Peyer's patch (tissue), 4 donors: ENCODE data around the gene SHISA9.

Source experiments
- POLR2A ChIP-seq, 2 donors: fragments of 450-650 bp; IDR thresholded peaks; one replicate each; pipeline ENCODE4 v1.5.1; 2017; ENCODE audit warnings: antibody characterized with exemption in 2 of 2, mild to moderate bottlenecking in 2 of 2, moderate library complexity in 2 of 2
- TF ChIP-seq, protein P1 (sequence below), 6 experiments: fragments of 450-650 bp in 4 of 6; fragments of 200-600 bp in 2 of 6; sonication (generic) in 1 of 6; IDR thresholded peaks; one replicate each; pipeline ENCODE4 v1.5.1; 2017 to 2019; ENCODE audit warnings: antibody characterized with exemption in 6 of 6, mild to moderate bottlenecking in 3 of 6, moderate library complexity in 1 of 6

- TF ChIP-seq, protein P1, sequence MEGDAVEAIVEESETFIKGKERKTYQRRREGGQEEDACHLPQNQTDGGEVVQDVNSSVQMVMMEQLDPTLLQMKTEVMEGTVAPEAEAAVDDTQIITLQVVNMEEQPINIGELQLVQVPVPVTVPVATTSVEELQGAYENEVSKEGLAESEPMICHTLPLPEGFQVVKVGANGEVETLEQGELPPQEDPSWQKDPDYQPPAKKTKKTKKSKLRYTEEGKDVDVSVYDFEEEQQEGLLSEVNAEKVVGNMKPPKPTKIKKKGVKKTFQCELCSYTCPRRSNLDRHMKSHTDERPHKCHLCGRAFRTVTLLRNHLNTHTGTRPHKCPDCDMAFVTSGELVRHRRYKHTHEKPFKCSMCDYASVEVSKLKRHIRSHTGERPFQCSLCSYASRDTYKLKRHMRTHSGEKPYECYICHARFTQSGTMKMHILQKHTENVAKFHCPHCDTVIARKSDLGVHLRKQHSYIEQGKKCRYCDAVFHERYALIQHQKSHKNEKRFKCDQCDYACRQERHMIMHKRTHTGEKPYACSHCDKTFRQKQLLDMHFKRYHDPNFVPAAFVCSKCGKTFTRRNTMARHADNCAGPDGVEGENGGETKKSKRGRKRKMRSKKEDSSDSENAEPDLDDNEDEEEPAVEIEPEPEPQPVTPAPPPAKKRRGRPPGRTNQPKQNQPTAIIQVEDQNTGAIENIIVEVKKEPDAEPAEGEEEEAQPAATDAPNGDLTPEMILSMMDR (IDR thresholded peaks at IDR 0.05): no peak
- no peak for TF ChIP-seq POLR2A (IDR thresholded peaks at IDR 0.05)
Measured at GRCh38 chr16:13234999-13235398, 333.6 kb downstream of the SHISA9 start.
